ENCODE results near the gene ZG16B.

The ZG16B gene

DNA sequence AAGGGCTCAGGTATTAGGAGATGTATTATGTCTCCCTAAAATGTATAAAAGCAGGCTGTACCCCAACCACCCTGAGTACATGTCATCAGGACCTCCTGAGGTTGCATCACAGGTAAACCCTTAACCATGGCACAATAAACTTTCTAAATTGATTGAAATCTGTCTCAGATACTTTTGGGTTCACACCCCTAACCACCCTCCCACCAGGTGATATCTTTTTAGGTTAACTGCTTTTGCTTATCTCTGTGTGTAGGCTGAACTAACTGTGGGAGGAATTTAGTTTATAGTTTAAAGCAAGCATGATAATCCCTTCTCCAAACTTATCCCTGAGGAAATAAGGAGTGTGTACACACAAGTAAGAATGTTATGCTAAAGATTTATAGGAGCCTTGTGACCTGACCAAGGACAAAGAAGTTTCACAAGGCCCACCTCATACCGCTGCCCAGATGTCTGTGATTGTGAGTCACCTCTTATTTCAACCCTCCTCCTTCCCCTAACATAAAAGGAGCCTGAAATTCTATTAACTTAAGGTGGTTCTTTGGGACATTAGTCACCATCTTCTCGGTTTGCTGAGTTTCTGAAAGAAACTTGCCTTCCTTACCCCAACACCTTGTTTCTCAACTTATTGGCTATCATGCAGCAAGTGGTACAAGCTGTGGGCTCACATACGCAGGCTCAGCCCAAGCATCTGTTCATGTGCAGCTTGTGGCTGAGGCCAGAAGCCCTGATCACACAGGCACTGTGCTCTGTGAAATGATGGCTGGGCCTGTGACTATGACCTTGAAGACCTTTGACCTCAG, 16.6 kb downstream of the ZG16B start:
- TF ChIP-seq, protein P1, sequence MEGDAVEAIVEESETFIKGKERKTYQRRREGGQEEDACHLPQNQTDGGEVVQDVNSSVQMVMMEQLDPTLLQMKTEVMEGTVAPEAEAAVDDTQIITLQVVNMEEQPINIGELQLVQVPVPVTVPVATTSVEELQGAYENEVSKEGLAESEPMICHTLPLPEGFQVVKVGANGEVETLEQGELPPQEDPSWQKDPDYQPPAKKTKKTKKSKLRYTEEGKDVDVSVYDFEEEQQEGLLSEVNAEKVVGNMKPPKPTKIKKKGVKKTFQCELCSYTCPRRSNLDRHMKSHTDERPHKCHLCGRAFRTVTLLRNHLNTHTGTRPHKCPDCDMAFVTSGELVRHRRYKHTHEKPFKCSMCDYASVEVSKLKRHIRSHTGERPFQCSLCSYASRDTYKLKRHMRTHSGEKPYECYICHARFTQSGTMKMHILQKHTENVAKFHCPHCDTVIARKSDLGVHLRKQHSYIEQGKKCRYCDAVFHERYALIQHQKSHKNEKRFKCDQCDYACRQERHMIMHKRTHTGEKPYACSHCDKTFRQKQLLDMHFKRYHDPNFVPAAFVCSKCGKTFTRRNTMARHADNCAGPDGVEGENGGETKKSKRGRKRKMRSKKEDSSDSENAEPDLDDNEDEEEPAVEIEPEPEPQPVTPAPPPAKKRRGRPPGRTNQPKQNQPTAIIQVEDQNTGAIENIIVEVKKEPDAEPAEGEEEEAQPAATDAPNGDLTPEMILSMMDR (conservative IDR thresholded peaks at IDR 0.05; ENCODE audit: low read depth): no peak
- DNase-seq (ENCODE audit: low spot score): peak; percentile 70
- H3K27ac ChIP-seq: peak overlapping the region; percentile 88
- CTCF ChIA-PET: no interaction called here
- POLR2A ChIA-PET (ENCODE audit: low non-redundant PET): no interaction called here

DNA sequence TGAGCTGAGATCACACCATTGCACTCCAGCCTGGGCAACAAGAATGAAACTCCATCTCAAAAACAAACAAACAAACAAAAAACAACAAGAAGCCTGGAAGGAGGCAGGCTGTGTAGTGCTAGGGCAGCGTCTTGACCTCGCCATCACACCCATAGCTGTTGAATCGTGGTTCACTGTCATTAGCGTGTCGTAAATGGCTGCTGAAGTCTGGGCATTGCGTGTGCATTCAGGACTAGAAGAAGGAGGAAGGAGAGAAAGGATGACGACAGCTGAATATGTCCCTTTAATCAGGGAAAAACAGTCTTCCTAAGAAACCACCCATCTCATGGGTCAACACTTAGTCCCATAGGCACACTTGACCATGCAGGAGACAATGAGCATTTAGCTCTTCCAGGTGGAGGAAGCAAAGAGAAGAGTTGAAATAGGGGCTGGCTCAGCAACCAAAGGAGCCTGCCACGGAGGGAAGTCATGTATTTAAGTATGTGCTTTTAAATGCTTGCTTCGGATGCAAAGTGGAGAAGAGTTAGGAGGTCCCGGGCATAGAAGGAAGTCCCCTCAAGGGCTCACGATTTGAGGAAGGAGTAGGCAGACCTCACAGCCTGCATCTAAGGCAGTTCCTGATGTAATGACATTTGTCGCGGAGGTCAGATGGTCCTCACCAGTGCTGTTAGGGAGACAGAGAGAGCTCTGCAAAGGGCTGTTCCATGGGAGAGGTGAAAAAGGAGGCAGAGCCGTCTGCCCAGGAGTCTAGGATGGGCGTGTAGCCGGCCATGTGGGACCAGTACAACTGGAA, 19.0 kb downstream of the ZG16B start:
- POLR2A ChIA-PET (ENCODE audit: low non-redundant PET): no interaction called here
- H3K27ac ChIP-seq: no peak overlapping the region
- TF ChIP-seq, protein P1 (conservative IDR thresholded peaks at IDR 0.05; ENCODE audit: low read depth): no peak
- CTCF ChIA-PET: interaction anchor here (0.5 to 1.8 kb wide), 2 partner anchors 19 to 607 kb away, joined by 3 to 4 read pairs; no protein-coding TSS in a partner anchor
- no peak for DNase-seq (ENCODE audit: low spot score)

DNA sequence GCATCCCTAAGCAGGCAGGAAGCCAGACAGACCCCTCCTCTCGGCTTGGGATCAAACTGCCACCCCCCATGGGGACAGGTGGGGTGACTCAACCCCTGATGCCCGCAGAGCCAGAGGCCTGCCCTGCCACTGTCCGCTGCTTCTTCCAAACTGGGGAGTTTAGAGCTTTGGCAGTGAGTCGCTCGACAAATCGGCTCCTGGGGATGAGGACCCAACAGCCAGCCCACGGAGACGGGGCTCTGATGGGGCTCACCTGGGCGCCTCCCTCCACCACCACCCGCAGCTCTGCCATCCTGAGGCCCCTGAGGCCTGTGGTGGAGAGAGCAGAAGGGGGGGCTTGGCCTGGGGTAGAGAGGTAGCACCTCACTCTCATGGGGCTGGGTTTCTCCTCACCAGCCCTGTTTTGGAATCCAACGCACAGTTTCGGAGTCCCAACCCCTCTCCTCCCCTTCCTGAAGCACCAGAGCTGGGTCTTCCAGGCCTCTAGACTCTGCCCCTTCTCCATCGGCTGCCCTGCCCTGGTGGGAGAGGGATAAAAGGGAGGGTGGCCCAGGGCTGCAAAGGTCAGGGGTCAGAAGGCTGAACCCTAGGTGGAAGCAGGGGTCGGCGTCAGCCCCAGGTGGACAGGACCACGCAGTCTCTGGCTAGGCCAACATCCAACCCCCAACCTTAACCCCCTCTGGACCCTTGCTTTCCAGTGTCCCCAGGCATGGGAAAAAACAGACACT, 22.1 kb downstream of the ZG16B start:
- TF ChIP-seq, protein P1 (conservative IDR thresholded peaks at IDR 0.05; ENCODE audit: low read depth): no peak

DNA sequence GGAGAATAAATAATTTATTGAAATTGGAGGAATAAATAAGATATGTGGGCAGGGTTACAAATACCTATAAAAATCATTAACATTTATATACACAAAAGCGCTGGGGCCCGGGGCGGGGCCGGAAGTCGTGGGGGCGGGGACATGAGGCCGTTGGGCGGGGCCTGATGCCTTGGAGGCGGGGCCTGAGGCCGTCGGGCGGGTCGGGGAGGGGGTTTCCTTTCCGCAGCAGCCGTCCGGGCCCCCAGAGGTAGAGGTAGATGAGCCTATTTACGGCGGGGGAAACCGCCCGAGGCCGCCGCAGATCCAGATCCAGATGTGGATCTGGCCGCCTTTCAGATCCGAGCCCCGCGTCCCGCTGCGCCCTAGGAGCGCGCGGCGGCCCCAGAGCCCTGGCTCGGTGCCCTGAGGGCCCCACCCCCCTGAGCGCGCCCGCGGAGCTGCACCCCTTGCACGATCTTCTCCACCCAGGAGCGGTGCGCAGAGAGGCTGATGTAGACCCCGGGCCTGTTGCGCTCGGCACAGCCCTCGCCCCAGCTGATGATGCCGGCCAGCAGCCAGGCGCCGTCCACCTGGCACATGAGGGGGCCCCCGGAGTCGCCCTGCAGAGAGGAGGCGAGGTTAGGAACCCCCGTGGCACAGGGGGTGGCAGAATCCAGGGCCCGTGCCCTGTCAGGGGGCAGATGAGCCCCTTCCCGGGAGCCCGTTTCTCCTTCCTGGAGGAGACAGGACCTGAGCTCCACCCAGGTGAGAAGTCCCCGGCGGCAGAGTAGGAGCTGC, 22.8 kb downstream of the ZG16B start:
- ChIA-PET CTCF (interaction anchor here (0.6 to 0.7 kb wide), 2 partner anchors 18 to 61 kb away, joined by 4 to 5 read pairs; no protein-coding TSS in a partner anchor), POLR2A (ENCODE audit: low non-redundant PET) (interaction anchor here (0.6 kb wide), 1 partner anchor 85 kb away, joined by 4 read pairs; no protein-coding TSS in a partner anchor)
- no peak for DNase-seq (ENCODE audit: low spot score)
- TF ChIP-seq, protein P1 (conservative IDR thresholded peaks at IDR 0.05; ENCODE audit: low read depth): no peak
- no peak overlapping the region for H3K27ac ChIP-seq

More for the DNA sequence above, 22.1 kb downstream of the ZG16B start:
- DNase-seq (ENCODE audit: low spot score): no peak
- H3K27ac ChIP-seq: no peak overlapping the region
- CTCF ChIA-PET: no interaction called here
- POLR2A ChIA-PET (ENCODE audit: low non-redundant PET): no interaction called here

DNA sequence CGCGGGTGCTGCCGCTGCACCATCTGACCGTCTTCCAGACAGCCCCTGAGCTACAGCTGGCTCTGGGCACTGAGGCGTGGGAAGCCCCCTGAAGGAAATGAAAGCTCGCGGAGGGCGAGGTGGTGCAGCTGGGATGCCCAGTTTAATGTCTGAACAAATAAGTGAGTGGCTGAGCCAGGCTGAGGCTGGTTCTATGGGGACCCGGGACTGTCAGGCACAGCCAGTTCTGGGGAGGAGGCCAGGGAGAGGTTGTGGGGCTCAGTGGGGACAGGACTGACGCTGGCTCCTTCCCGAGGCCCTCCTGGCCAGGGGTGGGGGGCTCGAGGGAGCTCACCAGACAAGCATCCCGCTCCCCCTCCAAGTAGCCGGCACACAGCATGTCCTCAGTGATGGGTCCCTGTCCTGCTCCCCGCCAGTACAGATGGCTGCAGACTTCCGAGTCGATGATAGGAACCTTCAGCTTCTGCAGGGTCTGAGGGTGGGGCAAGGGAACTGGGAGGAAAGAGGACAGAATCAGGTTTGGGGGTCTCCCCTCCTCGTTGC, 23.5 kb downstream of the ZG16B start:
- CTCF ChIA-PET: interaction anchor here (0.6 to 1.7 kb wide), 3 partner anchors 15 to 62 kb away, joined by 4 to 5 read pairs (median 5); no protein-coding TSS in a partner anchor
- POLR2A ChIA-PET (ENCODE audit: low non-redundant PET): interaction anchor here (0.6 kb wide), 1 partner anchor 86 kb away, joined by 4 read pairs; no protein-coding TSS in a partner anchor
- DNase-seq (ENCODE audit: low spot score): no peak
- no peak overlapping the region for H3K27ac ChIP-seq
- TF ChIP-seq, protein P1 (conservative IDR thresholded peaks at IDR 0.05; ENCODE audit: low read depth): no peak
